ENCODE data around the gene ZFAND3.

- TF ChIP-seq CTCF (conservative IDR thresholded peaks at IDR 0.05; ENCODE audit: low read depth, low read length), result no peak
- no peak for TF ChIP-seq EZH2 (IDR thresholded peaks at IDR 0.05; ENCODE audit: borderline replicate concordance, low read depth, low read length, poor library complexity, severe bottlenecking)
Measured at GRCh38 chr6:37982317-37982716, 162.8 kb downstream of the ZFAND3 start.
